Measurements from ENCODE around the gene LLPH. TPM values are rescaled to one million over a fixed set of nuclear protein-coding genes. Genes with fewer than 3 reads are reported as not detected.
A peak's percentile ranks its signal among the peaks of the same experiment; 100 is the strongest.

Gene LLPH
- total RNA-seq, 1 experiment from 2014 or later = 45.6 TPM

DNA sequence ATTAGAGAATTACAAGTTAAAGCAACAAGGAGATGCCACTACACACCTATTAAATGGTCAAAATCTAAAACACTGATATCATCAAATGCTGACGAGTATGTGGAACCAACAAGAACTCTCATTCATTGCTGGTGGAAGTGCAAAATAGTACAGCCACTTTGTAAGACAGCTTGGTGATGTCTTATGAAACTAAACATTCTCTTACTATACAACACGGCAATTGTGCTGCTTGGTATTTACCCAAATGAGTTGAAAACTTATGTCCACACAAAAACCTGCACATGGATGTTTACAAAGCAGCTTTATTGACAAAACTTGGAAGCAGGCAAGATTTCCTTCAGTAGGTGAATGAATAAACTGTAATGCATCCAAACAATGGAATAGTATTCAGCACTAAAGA lies 36.0 kb upstream of the LLPH start:
- H3K4me3 ChIP-seq (replicated peaks in 1 of 2; ENCODE audit: low read depth in 1 of 2, low read length in 2 of 2) = no peak overlapping the region

GRCh38 chr12:66165141-66165540 lies 34.6 kb upstream of the LLPH start:
- DNase-seq (ENCODE audit: low read depth, low spot score) = no peak
- peaks cover 4 to 13% of the 10 kb centered on the region in 2 experiments for H3K4me1 ChIP-seq (ENCODE audit: control insufficient read depth in 1 of 2, insufficient read depth in 2 of 2, low read length in 2 of 2)
- POLR2A ChIA-PET = no interaction called here
- TF ChIP-seq MAX (IDR thresholded peaks at IDR 0.05) (no peak), CBX3 (IDR thresholded peaks at IDR 0.05; ENCODE audit: low read depth) (peak; percentile 49; the same call in 1 of the 2 replicates)
- H3K27ac ChIP-seq (ENCODE audit: low read depth, low read length) = no peak overlapping the region
- no peaks in the 10 kb centered on the region for H3K27me3 ChIP-seq (ENCODE audit: insufficient read depth, low read length)
- H3K79me2 ChIP-seq (ENCODE audit: insufficient read depth, low read length) = peaks cover 81% of the 10 kb centered on the region
- H4K20me1 ChIP-seq (ENCODE audit: insufficient read depth) = no peaks in the 10 kb centered on the region
- intact Hi-C loops (cut with micrococcal nuclease) = loop anchor here (5.0 kb wide), 1 partner anchor 33 kb away; the partner anchor contains the start of gene LLPH
- H3K9me2 ChIP-seq (ENCODE audit: insufficient read depth) = no peaks in the 10 kb centered on the region
- ATAC-seq = no peak
- no peak overlapping the region for H3K4me3 ChIP-seq (replicated peaks in 1 of 2; ENCODE audit: low read depth in 1 of 2, low read length in 2 of 2)
- peaks cover 0 to 18% of the 10 kb centered on the region in 2 experiments; a peak in 2 of 4 replicates for H3K36me3 ChIP-seq (ENCODE audit: control insufficient read depth in 1 of 2, insufficient read depth in 2 of 2, low read length in 2 of 2)
- RAD21 ChIA-PET (ENCODE audit: low non-redundant PET in 1 of 2, low total read pairs in 2 of 2, uncharacterized antibody in 2 of 2, unreplicated experiment in 2 of 2) = no interaction called here
- no peak overlapping the region for H3K4me2 ChIP-seq (ENCODE audit: low read length)
- CTCF ChIA-PET = interaction anchor here (1.0 kb wide), 1 partner anchor 20 kb away, joined by 3 read pairs; no protein-coding TSS in a partner anchor
- no TSS peak for BruUV-seq (replicated peaks)
- H3K9me3 ChIP-seq (ENCODE audit: control insufficient read depth in 1 of 2, insufficient read depth in 1 of 2, low read depth in 1 of 2, low read length in 2 of 2) = peaks cover 0 to 7% of the 10 kb centered on the region in 2 experiments; a peak in 2 of 4 replicates
- H3K9ac ChIP-seq (ENCODE audit: low read length) = no peak overlapping the region
- H2AFZ ChIP-seq (ENCODE audit: low read depth, low read length, poor library complexity, severe bottlenecking) = no peak overlapping the region

More for the DNA sequence above, 36.0 kb upstream of the LLPH start:
- DNase-seq (ENCODE audit: low read depth, low spot score) (no peak), ATAC-seq (no peak)
- Histone ChIP-seq H3K9me2 (ENCODE audit: insufficient read depth) (no peaks in the 10 kb centered on the region), H3K9me3 (ENCODE audit: control insufficient read depth in 1 of 2, insufficient read depth in 1 of 2, low read depth in 1 of 2, low read length in 2 of 2) (peaks cover 0 to 7% of the 10 kb centered on the region in 2 experiments; a peak in 2 of 4 replicates), H3K27ac (ENCODE audit: low read depth, low read length) (no peak overlapping the region), H3K27me3 (ENCODE audit: insufficient read depth, low read length) (no peaks in the 10 kb centered on the region), H3K4me1 (ENCODE audit: control insufficient read depth in 1 of 2, insufficient read depth in 2 of 2, low read length in 2 of 2) (peaks cover 4 to 19% of the 10 kb centered on the region in 2 experiments), H3K9ac (ENCODE audit: low read length) (no peak overlapping the region), H2AFZ (ENCODE audit: low read depth, low read length, poor library complexity, severe bottlenecking) (no peak overlapping the region), H3K4me2 (ENCODE audit: low read length) (no peak overlapping the region), H3K79me2 (ENCODE audit: insufficient read depth, low read length) (peaks cover 74% of the 10 kb centered on the region), H3K36me3 (ENCODE audit: control insufficient read depth in 1 of 2, insufficient read depth in 2 of 2, low read length in 2 of 2) (peaks cover 0 to 16% of the 10 kb centered on the region in 2 experiments; a peak in 2 of 4 replicates), H4K20me1 (ENCODE audit: insufficient read depth) (no peaks in the 10 kb centered on the region)
- CTCF ChIA-PET = no interaction called here
- TF ChIP-seq YY1 (IDR thresholded peaks at IDR 0.05; ENCODE audit: extremely low read depth, insufficient replicate concordance, low read depth, low read length) = no peak
- TF ChIP-seq, protein P1, sequence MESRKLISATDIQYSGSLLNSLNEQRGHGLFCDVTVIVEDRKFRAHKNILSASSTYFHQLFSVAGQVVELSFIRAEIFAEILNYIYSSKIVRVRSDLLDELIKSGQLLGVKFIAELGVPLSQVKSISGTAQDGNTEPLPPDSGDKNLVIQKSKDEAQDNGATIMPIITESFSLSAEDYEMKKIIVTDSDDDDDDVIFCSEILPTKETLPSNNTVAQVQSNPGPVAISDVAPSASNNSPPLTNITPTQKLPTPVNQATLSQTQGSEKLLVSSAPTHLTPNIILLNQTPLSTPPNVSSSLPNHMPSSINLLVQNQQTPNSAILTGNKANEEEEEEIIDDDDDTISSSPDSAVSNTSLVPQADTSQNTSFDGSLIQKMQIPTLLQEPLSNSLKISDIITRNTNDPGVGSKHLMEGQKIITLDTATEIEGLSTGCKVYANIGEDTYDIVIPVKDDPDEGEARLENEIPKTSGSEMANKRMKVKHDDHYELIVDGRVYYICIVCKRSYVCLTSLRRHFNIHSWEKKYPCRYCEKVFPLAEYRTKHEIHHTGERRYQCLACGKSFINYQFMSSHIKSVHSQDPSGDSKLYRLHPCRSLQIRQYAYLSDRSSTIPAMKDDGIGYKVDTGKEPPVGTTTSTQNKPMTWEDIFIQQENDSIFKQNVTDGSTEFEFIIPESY (IDR thresholded peaks at IDR 0.05; ENCODE audit: extremely low read depth, insufficient replicate concordance, low read length) = no peak
- intact Hi-C loops (cut with micrococcal nuclease) = loop anchor here (5.0 kb wide), 1 partner anchor 34 kb away; the partner anchor contains the start of gene LLPH
- RAD21 ChIA-PET (ENCODE audit: low non-redundant PET in 1 of 2, low total read pairs in 2 of 2, uncharacterized antibody in 2 of 2, unreplicated experiment in 2 of 2) = no interaction called here
- POLR2A ChIA-PET = no interaction called here
- no TSS peak for BruUV-seq (replicated peaks)

All from HCT116 (cell line).